Measurements from ENCODE around the gene ATP4A.
A peak's percentile ranks its signal among the peaks of the same experiment; 100 is the strongest.
"Not testable (repeated sequence)": the region's sequence is repeated elsewhere in the genome, so short reads cannot be mapped to it uniquely, and the experiment has no call there.

ATP4A gene

GRCh38 chr19:35563207-35563829 lies at the start of gene ATP4A:
ATP4A (minus strand) TSS chr19:35563658; CDS start chr19:35563629, 29 bp downstream.
- DNase-seq, result no peak

- peak; percentile 67 to 83 for DNase-seq
Measured at GRCh38 chr19:35612559-35613321, 49.3 kb upstream of the ATP4A start, which contains the start of gene HAUS5. HAUS5 (plus strand) TSS chr19:35612735; CDS start chr19:35612795, 60 bp downstream.

GRCh38 chr19:35612224-35612558 lies 48.7 kb upstream of the ATP4A start:
- no peak for DNase-seq

- no peak for DNase-seq
Measured at GRCh38 chr19:35609851-35610353, 46.4 kb upstream of the ATP4A start.

- DNase-seq, result no peak
Measured at GRCh38 chr19:35608251-35608650, 44.8 kb upstream of the ATP4A start.

GRCh38 chr19:35607661-35608060 lies 44.2 kb upstream of the ATP4A start:
- no peak for DNase-seq

- DNase-seq, result not testable (repeated sequence)
Measured at GRCh38 chr19:35607170-35607569, 43.7 kb upstream of the ATP4A start.

- not testable (repeated sequence) for DNase-seq
Measured at GRCh38 chr19:35604436-35604835, 41.0 kb upstream of the ATP4A start.

GRCh38 chr19:35601971-35602370 lies 38.5 kb upstream of the ATP4A start:
- DNase-seq, result no peak

- DNase-seq, result peak in 1 of 2 experiments; percentile 11
Measured at GRCh38 chr19:35596366-35596999, 33.0 kb upstream of the ATP4A start.

- DNase-seq, result no peak
Measured at GRCh38 chr19:35595928-35596327, 32.5 kb upstream of the ATP4A start.

GRCh38 chr19:35595026-35595425 lies 31.6 kb upstream of the ATP4A start:
- not testable (repeated sequence) for DNase-seq

- DNase-seq, result peak in 1 of 2 experiments; percentile 11
Measured at GRCh38 chr19:35592226-35592625, 28.8 kb upstream of the ATP4A start.

- no peak for DNase-seq
Measured at GRCh38 chr19:35590875-35591274, 27.4 kb upstream of the ATP4A start.

GRCh38 chr19:35587321-35587720 lies 23.9 kb upstream of the ATP4A start:
- DNase-seq, result no peak

GRCh38 chr19:35585848-35586247 lies 22.4 kb upstream of the ATP4A start, which contains the start of gene PMIS2:
PMIS2 (plus strand) TSS chr19:35586173; CDS start chr19:35586260, 87 bp downstream.
- DNase-seq, result peak in 1 of 2 experiments; percentile 4

GRCh38 chr19:35582760-35583159 lies 19.3 kb upstream of the ATP4A start:
- no peak for DNase-seq

- DNase-seq, result no peak
Measured at GRCh38 chr19:35578707-35579106, 15.2 kb upstream of the ATP4A start.

GRCh38 chr19:35577918-35578317 lies 14.5 kb upstream of the ATP4A start:
- no peak for DNase-seq

GRCh38 chr19:35571406-35571965 lies 8.0 kb upstream of the ATP4A start:
- no peak for DNase-seq

- no peak for DNase-seq
Measured at GRCh38 chr19:35569281-35569781, 5.9 kb upstream of the ATP4A start.

GRCh38 chr19:35566738-35567137 lies 3.3 kb upstream of the ATP4A start:
- no peak for DNase-seq

Data from SW 1271 (cell line).